Neural cell (in vitro differentiated cells): ENCODE data around the gene GMEB2.

Source experiments
- EP300 ChIP-seq: fragments of 450-650 bp; conservative IDR thresholded peaks from 2 replicates; pipeline ENCODE4 v1.6.1; 2014; ENCODE audit warnings: antibody characterized with exemption, mild to moderate bottlenecking, moderate library complexity; ENCODE audit not compliant: poor library complexity, severe bottlenecking
- EZH2 ChIP-seq: fragments of 200-600, 300-800 bp; shearing (Covaris generic), sonication (generic); IDR thresholded peaks from 2 replicates; pipeline ENCODE4 v1.6.1; 2014; ENCODE audit warnings: antibody characterized with exemption, low read length, borderline replicate concordance, mild to moderate bottlenecking; ENCODE audit not compliant: insufficient read depth, poor library complexity, severe bottlenecking
- POLR2AphosphoS5 ChIP-seq: IDR thresholded peaks from 2 replicates; pipeline ENCODE4 v1.6.1; 2012
- TAF1 ChIP-seq: IDR thresholded peaks from 2 replicates; pipeline ENCODE4 v1.6.1; 2012; ENCODE audit warnings: low read depth
- TF ChIP-seq, protein P1 (sequence below): fragments of 450-650 bp; IDR thresholded peaks from 2 replicates; pipeline ENCODE4 v1.5.1; 2014; ENCODE audit warnings: antibody characterized with exemption, mild to moderate bottlenecking, moderate library complexity; ENCODE audit not compliant: poor library complexity, severe bottlenecking
- TF ChIP-seq, protein P2 (sequence below): IDR thresholded peaks from 2 replicates; pipeline ENCODE4 v1.6.1; 2012; ENCODE audit warnings: borderline replicate concordance

DNA sequence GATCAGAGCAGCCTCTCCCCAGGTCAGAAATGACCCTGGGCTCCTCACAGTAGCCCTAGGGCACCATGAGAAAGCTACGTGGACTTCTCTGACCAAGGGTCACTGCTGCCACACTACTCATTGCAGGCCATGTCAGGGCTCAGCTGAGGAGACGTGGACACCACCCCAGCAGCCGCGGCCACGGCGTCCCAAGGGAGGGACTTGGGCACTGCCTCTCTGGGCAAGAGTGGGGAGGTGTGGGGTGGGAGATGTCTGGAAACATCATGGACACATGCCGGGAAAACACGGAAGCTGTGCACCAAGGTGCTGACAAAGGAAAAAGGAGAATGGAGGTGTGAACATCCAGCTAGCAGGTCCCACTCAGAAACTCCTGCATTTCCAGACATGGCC is 9.0 kb downstream of the GMEB2 start:
- TF ChIP-seq EZH2: no peak
- TF ChIP-seq EP300: no peak
- TF ChIP-seq, protein P1, sequence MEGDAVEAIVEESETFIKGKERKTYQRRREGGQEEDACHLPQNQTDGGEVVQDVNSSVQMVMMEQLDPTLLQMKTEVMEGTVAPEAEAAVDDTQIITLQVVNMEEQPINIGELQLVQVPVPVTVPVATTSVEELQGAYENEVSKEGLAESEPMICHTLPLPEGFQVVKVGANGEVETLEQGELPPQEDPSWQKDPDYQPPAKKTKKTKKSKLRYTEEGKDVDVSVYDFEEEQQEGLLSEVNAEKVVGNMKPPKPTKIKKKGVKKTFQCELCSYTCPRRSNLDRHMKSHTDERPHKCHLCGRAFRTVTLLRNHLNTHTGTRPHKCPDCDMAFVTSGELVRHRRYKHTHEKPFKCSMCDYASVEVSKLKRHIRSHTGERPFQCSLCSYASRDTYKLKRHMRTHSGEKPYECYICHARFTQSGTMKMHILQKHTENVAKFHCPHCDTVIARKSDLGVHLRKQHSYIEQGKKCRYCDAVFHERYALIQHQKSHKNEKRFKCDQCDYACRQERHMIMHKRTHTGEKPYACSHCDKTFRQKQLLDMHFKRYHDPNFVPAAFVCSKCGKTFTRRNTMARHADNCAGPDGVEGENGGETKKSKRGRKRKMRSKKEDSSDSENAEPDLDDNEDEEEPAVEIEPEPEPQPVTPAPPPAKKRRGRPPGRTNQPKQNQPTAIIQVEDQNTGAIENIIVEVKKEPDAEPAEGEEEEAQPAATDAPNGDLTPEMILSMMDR: no peak
- TF ChIP-seq, protein P2, sequence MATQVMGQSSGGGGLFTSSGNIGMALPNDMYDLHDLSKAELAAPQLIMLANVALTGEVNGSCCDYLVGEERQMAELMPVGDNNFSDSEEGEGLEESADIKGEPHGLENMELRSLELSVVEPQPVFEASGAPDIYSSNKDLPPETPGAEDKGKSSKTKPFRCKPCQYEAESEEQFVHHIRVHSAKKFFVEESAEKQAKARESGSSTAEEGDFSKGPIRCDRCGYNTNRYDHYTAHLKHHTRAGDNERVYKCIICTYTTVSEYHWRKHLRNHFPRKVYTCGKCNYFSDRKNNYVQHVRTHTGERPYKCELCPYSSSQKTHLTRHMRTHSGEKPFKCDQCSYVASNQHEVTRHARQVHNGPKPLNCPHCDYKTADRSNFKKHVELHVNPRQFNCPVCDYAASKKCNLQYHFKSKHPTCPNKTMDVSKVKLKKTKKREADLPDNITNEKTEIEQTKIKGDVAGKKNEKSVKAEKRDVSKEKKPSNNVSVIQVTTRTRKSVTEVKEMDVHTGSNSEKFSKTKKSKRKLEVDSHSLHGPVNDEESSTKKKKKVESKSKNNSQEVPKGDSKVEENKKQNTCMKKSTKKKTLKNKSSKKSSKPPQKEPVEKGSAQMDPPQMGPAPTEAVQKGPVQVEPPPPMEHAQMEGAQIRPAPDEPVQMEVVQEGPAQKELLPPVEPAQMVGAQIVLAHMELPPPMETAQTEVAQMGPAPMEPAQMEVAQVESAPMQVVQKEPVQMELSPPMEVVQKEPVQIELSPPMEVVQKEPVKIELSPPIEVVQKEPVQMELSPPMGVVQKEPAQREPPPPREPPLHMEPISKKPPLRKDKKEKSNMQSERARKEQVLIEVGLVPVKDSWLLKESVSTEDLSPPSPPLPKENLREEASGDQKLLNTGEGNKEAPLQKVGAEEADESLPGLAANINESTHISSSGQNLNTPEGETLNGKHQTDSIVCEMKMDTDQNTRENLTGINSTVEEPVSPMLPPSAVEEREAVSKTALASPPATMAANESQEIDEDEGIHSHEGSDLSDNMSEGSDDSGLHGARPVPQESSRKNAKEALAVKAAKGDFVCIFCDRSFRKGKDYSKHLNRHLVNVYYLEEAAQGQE: no peak
- no peak for TF ChIP-seq TAF1
- TF ChIP-seq POLR2AphosphoS5: no peak
